Retinal pigment epithelial cell (primary cell): Measurements from ENCODE around the gene CGNL1.

Source experiments
- DNase-seq: peaks from one replicate; pipeline ENCODE4 v3.0.0-alpha.2; 2010; ENCODE audit warnings: low read depth
- H3K4me3 ChIP-seq: 2 replicates; pipeline ENCODE4 v1.5.1; 2011; ENCODE audit warnings: mild to moderate bottlenecking, low read length, control low read depth, moderate library complexity
- CTCF ChIP-seq: conservative IDR thresholded peaks from 2 replicates; pipeline ENCODE4 v1.5.1; 2011; ENCODE audit warnings: low read depth, low read length, control low read depth, inconsistent platforms

Gene CGNL1

GRCh38 chr15:57557810-57558209 lies 181.5 kb downstream of the CGNL1 start:
- TF ChIP-seq CTCF = no peak
- no peak for DNase-seq
- H3K4me3 ChIP-seq = no peak overlapping the region

- DNase-seq = no peak
- peak; percentile 91 for TF ChIP-seq CTCF
- H3K4me3 ChIP-seq = no peak overlapping the region
Observed at GRCh38 chr15:57559875-57560274, 183.6 kb downstream of the CGNL1 start.

- no peak overlapping the region for H3K4me3 ChIP-seq
- no peak for DNase-seq
- peak; percentile 90 for TF ChIP-seq CTCF
Observed at GRCh38 chr15:57561041-57561711, 184.9 kb downstream of the CGNL1 start.

GRCh38 chr15:57562196-57562769 lies 186.0 kb downstream of the CGNL1 start:
- DNase-seq = no peak
- TF ChIP-seq CTCF = no peak
- H3K4me3 ChIP-seq = no peak overlapping the region

GRCh38 chr15:57563416-57563815 lies 187.1 kb downstream of the CGNL1 start:
- no peak for TF ChIP-seq CTCF
- H3K4me3 ChIP-seq = no peak overlapping the region
- DNase-seq = no peak

- no peak for DNase-seq
- H3K4me3 ChIP-seq = no peak overlapping the region
- no peak for TF ChIP-seq CTCF
Observed at GRCh38 chr15:57565311-57565710, 189.0 kb downstream of the CGNL1 start.

- TF ChIP-seq CTCF = no peak
- H3K4me3 ChIP-seq = no peak overlapping the region
- DNase-seq = no peak
Observed at GRCh38 chr15:57566834-57567233, 190.5 kb downstream of the CGNL1 start.
